PC-9 (cell line): ENCODE results near the gene RPTOR. TPM values are rescaled to one million over a fixed set of nuclear protein-coding genes. Genes with fewer than 3 reads are reported as not detected.
A peak's percentile ranks its signal among the peaks of the same experiment; 100 is the strongest.

Source experiments
- BruUV-seq: library from RNA; stranded (reverse); fragments of 400-500 nt; replicated peaks from 2 replicates; lab custom pipeline; 2021; lab: Mats Ljungman, UMichigan
- CTCF ChIA-PET: fragments of 300-600 bp; sonication (Branson Sonifier 250); formaldehyde crosslinking; loops from one replicate; lab custom pipeline; 2022; ENCODE audit warnings: antibody characterized with exemption; lab: Charles Lee
- POLR2A ChIA-PET: fragments of 300-600 bp; sonication (Branson Sonifier 250); formaldehyde crosslinking; loops from one replicate; lab custom pipeline; 2022; ENCODE audit warnings: antibody characterized with exemption; ENCODE audit not compliant: unreplicated experiment; lab: Charles Lee
- DNase-seq, 2 experiments: peaks; one replicate each; pipeline versions ENCODE4 v3.0.0 to v3.0.0-alpha.2; 2015 to 2022; ENCODE audit warnings: mixed read lengths in 1 of 2
- H2AFZ ChIP-seq: fragments of 200-600 bp; sonication (generic); 2 replicates; pipeline ENCODE4 v1.8.1; 2017; ENCODE audit warnings: antibody characterized with exemption
- H3F3A ChIP-seq: fragments of 200-600 bp; sonication (generic); 2 replicates; pipeline ENCODE4 v1.8.1; 2017; ENCODE audit warnings: antibody characterized with exemption, mild to moderate bottlenecking, low read depth; ENCODE audit not compliant: insufficient read depth
- H3K27ac ChIP-seq: fragments of 200-600 bp; sonication (generic); 2 replicates; pipeline ENCODE4 v1.6.1; 2016; ENCODE audit warnings: mixed run types
- H3K27me3 ChIP-seq: fragments of 200-600 bp; sonication (generic); 2 replicates; pipeline ENCODE4 v1.6.1; 2016; ENCODE audit warnings: low read depth, mixed run types; ENCODE audit not compliant: insufficient read depth
- H3K36me3 ChIP-seq: fragments of 200-600 bp; sonication (generic); 2 replicates; pipeline ENCODE4 v1.6.1; 2016; ENCODE audit warnings: low read depth, mixed run types
- H3K4me1 ChIP-seq: fragments of 200-600 bp; sonication (generic); replicated peaks from 2 replicates; pipeline ENCODE4 v1.6.1; 2016; ENCODE audit warnings: mixed run types; ENCODE audit not compliant: insufficient read depth
- H3K4me2 ChIP-seq: fragments of 200-600 bp; sonication (generic); 2 replicates; pipeline ENCODE4 v1.6.1; 2017; ENCODE audit warnings: mixed run types
- H3K4me3 ChIP-seq: fragments of 200-600 bp; sonication (generic); 2 replicates; pipeline ENCODE4 v1.6.1; 2016; ENCODE audit warnings: mixed run types
- H3K79me2 ChIP-seq: fragments of 200-600 bp; sonication (generic); 2 replicates; pipeline ENCODE4 v1.6.1; 2017; ENCODE audit warnings: low read depth, mixed run types
- H3K9me2 ChIP-seq: fragments of 200-600 bp; sonication (generic); 2 replicates; pipeline ENCODE4 v1.8.1; 2017; ENCODE audit warnings: mild to moderate bottlenecking; ENCODE audit not compliant: insufficient read depth
- H3K9me3 ChIP-seq: fragments of 200-600 bp; sonication (generic); 2 replicates; pipeline ENCODE4 v1.8.1; 2016; ENCODE audit warnings: low read depth; ENCODE audit not compliant: insufficient read depth
- H4K20me1 ChIP-seq: fragments of 200-600 bp; sonication (generic); 2 replicates; pipeline ENCODE4 v1.8.1; 2017; ENCODE audit not compliant: insufficient read depth
- CTCF ChIP-seq: fragments of 200-600 bp; sonication (generic); conservative IDR thresholded peaks from 2 replicates; pipeline ENCODE4 v1.6.1; 2017; ENCODE audit warnings: mixed run types, antibody characterized with exemption, mild to moderate bottlenecking, moderate library complexity
- EZH2 ChIP-seq: fragments of 200-600 bp; sonication (generic); IDR thresholded peaks from 2 replicates; pipeline ENCODE4 v1.8.0; 2017; ENCODE audit warnings: antibody characterized with exemption, low read depth
- intact Hi-C: fragments of 100-400 bp; cut with micrococcal nuclease; formaldehyde crosslinking; loops from one replicate; pipeline ENCODE4 v1.10.0; 2022; ENCODE audit not compliant: unreplicated experiment
- total RNA-seq: library from RNA; stranded (reverse); gene quantifications from 2 replicates; pipeline ENCODE4 v1.2.3, GENCODE V29; 2021

Gene RPTOR
- total RNA-seq, 1 experiment from 2014 or later: 50.8 TPM

GRCh38 chr17:80827646-80828643 lies 283.3 kb downstream of the RPTOR start:
- H3F3A ChIP-seq: peaks cover 7% of the 10 kb centered on the region
- H3K4me1 ChIP-seq: peaks cover 14% of the 10 kb centered on the region
- TF ChIP-seq EZH2 (no peak), CTCF (no peak)
- no peak overlapping the region for H2AFZ ChIP-seq
- H3K9me3 ChIP-seq: no peaks in the 10 kb centered on the region
- H3K4me3 ChIP-seq: no peak overlapping the region
- ChIA-PET POLR2A (interaction anchor here (0.6 kb wide), 1 partner anchor 989 kb away, joined by 12 read pairs; the partner anchor contains the start of gene CBX4), CTCF (no interaction called here)
- no peaks in the 10 kb centered on the region for H3K27me3 ChIP-seq
- no peak overlapping the region; the same call in 1 of the 2 replicates for H3K27ac ChIP-seq
- no peaks in the 10 kb centered on the region for H3K79me2 ChIP-seq
- intact Hi-C loops: no loop called here
- H3K36me3 ChIP-seq: no peaks in the 10 kb centered on the region
- H4K20me1 ChIP-seq: no peaks in the 10 kb centered on the region
- H3K4me2 ChIP-seq: no peak overlapping the region
- DNase-seq: peak in 1 of 2 experiments; percentile 23
- BruUV-seq: no TSS peak
- H3K9me2 ChIP-seq: no peaks in the 10 kb centered on the region

GRCh38 chr17:80829166-80829813 lies 284.7 kb downstream of the RPTOR start:
- no peaks in the 10 kb centered on the region for H3K36me3 ChIP-seq
- H3K27ac ChIP-seq: no peak overlapping the region
- no peak for TF ChIP-seq EZH2
- TF ChIP-seq CTCF: no peak
- DNase-seq: no peak
- H3K27me3 ChIP-seq: no peaks in the 10 kb centered on the region
- no peaks in the 10 kb centered on the region for H3K79me2 ChIP-seq
- no peaks in the 10 kb centered on the region for H3K9me3 ChIP-seq
- BruUV-seq: no TSS peak
- no peak overlapping the region for H3K4me3 ChIP-seq
- no peak overlapping the region for H2AFZ ChIP-seq
- H4K20me1 ChIP-seq: no peaks in the 10 kb centered on the region
- H3K4me2 ChIP-seq: no peak overlapping the region
- H3F3A ChIP-seq: peaks cover 8% of the 10 kb centered on the region
- ChIA-PET CTCF (no interaction called here), POLR2A (no interaction called here)
- H3K4me1 ChIP-seq: peaks cover 14% of the 10 kb centered on the region
- H3K9me2 ChIP-seq: no peaks in the 10 kb centered on the region
- intact Hi-C loops: no loop called here

- Histone ChIP-seq H4K20me1 (no peaks in the 10 kb centered on the region), H3K9me2 (no peaks in the 10 kb centered on the region), H2AFZ (no peak overlapping the region), H3K4me3 (no peak overlapping the region), H3K4me1 (peaks cover 14% of the 10 kb centered on the region), H3K79me2 (no peaks in the 10 kb centered on the region), H3K9me3 (no peaks in the 10 kb centered on the region), H3K27ac (no peak overlapping the region), H3K27me3 (no peaks in the 10 kb centered on the region), H3K36me3 (no peaks in the 10 kb centered on the region), H3K4me2 (no peak overlapping the region), H3F3A (peaks cover 8% of the 10 kb centered on the region)
- DNase-seq: no peak
- intact Hi-C loops: loop anchor here (5.0 kb wide), 1 partner anchor 213 kb away; no protein-coding TSS in a partner anchor
- no TSS peak for BruUV-seq
- ChIA-PET CTCF (no interaction called here), POLR2A (interaction anchor here (0.6 kb wide), 1 partner anchor 564 kb away, joined by 4 read pairs; no protein-coding TSS in a partner anchor)
- TF ChIP-seq CTCF: no peak
- no peak for TF ChIP-seq EZH2
Observed at GRCh38 chr17:80830020-80830780, 285.6 kb downstream of the RPTOR start.
